NCI-H748 (cell line): ENCODE data around the gene SPECC1.
"Not testable (repeated sequence)": the region's sequence is repeated elsewhere in the genome, so short reads cannot be mapped to it uniquely, and the experiment has no call there.

Source experiments
- DNase-seq: peaks from one replicate; lab custom pipeline; 2025; ENCODE audit not compliant: unreplicated experiment; lab: John Stamatoyannopoulos, UW

Gene SPECC1

DNA sequence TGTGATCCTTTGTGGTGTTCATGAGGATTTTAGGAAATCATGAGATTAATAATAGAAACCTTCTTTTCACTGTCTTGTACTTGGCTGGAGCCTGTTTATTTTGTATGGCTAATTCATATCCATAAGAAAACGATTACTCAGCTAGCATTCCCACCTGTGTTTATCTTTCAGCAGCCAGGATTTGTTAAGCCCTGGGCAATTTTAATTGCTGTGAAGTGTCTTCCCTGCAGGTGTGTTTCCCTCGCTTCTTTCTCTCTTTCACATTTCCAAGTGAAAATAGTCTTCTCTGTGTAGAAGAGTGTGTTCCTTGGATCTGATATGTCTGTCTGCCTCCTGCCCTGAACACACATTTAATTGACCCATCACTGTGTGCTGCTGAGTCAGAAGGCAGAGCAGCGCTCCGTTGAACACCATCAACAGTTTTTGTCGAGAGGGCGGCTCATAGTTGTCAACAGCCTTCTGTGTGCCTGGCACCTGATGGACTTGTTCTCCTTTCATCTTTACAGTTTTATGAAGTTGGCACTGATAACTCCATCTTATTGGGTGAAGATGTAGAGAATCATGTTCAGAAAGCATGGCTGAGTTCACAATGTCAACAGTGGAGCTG is 83.2 kb downstream of the SPECC1 start:
- peak; percentile 39 for DNase-seq

DNA sequence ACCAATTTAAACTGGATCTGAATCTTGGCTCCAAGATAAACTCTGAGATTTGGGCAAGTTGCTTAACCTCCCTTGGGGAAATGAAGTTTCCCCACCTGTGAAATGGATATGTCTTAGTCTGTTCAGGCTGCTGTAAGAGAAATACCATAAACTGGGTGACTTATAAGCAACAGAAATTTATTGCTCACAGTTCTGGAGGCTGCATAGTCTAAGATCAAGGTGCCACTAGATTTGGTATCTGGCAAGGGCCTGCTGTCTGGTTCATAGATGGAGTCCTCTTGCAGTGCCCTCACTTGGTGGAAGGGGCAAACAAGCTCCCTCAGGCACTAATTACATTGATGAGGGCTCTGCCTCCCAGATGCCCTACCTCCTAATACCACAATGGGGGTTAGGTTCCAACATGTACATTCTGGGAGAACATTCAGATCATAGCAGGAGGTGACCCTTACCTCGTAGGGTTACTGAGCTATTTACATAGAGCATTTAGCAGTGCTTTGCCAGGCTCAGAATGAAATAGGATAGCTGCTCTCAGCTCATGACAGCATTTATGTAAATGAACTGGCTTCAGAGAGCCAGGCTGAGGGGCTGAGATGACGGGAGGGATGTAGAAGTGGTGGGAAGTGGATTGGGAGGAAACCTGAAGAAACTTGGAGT is 83.9 kb downstream of the SPECC1 start:
- DNase-seq: peak; percentile 88

DNA sequence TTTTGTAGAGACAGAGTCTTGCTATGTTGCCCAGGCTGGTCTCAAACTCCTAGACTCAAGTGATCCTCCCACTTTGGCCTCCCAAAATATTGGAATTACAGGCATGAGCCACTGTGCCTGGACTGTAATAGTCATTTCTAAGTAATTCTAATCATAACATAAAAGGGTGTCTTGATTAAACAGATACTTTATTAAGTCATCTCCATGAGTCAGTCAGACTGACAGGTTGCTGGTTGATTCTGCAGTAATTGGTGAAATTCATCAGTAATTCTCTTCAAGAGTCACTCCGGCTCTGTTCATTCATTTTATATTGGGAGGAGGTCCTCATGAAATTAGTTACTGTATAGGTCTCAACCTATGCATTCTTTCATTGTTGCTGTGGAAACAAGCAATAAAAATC is 85.6 kb downstream of the SPECC1 start:
- peak; percentile 27 for DNase-seq

DNA sequence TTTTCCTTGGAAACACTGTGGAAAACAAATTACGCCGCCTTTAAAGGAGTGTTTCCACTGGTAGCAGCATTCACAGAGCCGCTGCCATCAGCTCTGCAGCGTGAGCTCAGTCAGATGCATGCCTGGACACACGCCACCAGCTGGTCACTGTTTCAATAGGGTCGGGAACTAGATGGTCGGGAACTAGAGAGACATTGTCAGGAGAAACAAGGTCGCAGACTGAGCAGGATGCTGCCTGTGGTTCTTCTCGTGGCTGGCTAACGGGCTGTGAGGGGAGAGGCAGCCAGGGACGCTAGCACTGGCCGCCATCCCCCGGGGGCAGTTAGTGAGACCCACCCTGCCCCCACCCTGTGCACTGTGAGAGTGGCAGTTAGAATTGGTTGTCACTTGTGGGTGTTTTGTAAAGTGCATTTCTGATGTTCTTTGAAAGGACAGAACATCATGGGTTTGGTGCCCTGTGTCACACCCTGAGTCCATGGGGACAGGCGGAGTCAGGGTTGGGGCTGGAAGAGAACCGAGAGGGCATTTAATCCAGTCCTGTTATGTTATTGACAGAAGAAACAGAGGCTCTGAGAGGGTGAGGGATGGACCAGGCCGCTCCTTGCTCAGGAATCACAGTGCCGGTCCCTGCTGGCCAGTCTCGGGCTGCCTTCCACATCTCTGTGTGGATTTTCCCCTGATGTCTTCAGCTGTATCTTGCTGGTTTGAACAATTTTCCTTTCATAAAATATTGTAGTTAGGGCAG is 86.3 kb downstream of the SPECC1 start:
- DNase-seq: peak; percentile 82

DNA sequence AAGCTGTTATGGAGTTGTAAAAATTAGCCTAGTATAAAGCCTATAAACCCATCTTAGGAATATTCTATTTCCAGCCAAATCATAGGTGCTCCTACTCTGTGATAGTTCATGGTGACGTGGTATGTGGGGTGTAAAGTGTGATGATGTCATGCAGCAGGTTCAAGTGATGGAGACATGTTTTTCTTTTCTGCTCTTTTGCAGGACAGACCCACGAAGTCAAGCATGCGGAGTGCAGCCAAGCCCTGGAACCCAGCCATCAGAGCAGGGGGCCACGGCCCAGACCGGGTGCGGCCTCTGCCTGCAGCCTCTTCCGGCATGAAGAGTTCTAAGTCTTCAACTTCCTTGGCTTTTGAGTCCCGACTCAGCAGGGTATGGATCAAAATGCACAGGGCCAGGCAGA is 87.3 kb downstream of the SPECC1 start:
- no peak for DNase-seq

DNA sequence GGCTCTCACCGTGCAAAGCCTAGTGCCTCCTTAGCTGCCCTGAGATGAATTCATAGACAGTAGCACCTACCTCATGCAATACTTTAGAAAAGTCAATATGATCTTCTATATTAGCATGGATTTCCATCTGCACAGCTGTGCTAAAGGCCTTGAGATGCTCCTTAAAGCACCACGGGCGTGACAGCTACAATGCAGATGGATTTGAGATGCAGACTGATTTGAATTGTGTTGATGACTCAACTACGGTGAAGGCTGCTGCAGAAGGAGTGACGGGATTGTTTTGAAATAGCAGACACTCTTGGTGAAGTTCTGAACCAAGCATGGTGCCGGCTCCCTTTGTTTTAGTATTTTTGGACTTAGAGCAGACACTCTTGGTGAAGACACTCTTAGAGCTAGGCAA is 88.2 kb downstream of the SPECC1 start:
- no peak for DNase-seq

DNA sequence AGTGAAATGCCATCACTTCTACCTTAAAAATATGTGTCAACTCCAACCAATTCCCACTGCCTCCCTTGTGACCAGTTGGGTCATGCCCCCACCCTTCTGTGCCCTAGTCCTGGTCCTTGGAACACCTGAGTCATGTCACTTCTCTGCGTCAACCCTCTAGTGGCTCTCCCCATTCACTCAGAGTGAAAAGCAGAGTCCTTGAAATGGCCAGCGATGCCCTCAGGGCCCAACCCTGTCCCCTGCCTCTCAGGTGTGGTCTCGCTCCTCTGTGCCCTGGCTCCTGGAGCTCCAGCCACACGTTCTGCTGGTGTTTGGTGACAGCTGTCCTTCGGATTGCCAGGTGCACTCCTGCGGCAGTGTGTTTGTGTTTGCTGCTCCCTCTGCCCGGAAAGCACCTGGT is 89.2 kb downstream of the SPECC1 start:
- no peak for DNase-seq

DNA sequence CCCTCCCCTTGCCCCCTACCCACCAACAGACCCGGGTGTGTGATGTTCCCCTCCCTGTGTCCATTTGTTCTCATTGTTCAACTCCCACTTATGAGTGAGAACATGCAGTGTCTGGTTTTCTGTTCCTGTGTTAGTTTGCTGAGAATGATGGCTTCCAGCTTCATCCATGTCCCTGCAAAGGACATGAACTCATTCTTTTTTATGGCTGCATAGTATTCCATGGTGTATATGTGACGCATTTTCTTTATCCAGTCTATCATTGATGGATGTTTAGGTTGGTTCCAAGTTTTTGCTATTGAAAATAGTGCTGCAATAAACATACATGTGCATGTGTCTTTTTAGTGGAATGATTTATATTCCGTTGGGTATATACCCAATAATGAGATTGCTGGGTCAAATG is 91.6 kb downstream of the SPECC1 start:
- not testable (repeated sequence) for DNase-seq

DNA sequence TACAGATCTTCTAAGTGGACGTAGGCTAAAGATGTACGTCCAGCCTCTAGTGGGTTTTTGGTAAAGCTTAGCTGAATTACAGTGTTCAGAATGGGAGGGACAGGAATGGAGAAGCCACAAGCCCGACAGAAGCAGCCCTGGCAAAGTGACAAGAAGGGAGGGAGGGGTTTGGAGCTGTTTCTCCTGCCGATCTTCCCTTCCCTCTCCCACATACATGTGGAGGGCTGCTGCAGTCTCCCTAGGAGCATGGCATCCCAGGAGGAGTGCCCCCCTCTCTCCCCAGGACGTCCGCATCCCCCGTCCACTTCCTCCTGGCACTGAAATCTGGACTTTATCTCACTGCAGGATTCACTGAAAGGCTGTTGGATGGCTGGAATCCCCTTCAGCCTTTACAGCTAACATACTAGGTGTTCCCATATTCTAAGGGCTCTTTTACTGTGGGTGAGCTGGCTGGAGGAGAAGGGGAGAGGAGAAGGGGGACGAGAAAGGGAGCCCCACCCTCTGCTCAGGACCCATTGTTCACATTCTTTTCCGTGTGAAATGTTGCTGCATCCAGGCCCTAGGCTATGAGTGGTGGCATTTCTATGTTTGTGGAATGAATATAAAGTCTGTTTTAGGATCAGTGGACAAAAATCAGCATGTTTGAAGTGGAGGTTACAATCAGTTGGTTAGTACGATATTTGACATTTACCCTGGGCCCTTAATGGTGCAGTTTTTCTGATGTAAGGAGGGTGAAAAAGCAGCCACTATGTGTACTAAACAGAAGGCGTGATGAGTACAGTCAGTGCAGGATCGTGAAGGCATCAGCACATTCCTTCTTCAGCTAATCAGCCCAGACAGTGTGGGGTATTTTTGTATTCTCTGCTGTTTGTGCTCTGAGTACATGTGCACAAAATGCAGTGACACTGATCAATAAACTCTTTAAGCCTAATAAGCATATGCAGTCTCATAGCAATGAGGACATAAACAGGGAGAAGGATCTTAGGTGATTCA is 94.6 kb downstream of the SPECC1 start:
- DNase-seq: no peak

DNA sequence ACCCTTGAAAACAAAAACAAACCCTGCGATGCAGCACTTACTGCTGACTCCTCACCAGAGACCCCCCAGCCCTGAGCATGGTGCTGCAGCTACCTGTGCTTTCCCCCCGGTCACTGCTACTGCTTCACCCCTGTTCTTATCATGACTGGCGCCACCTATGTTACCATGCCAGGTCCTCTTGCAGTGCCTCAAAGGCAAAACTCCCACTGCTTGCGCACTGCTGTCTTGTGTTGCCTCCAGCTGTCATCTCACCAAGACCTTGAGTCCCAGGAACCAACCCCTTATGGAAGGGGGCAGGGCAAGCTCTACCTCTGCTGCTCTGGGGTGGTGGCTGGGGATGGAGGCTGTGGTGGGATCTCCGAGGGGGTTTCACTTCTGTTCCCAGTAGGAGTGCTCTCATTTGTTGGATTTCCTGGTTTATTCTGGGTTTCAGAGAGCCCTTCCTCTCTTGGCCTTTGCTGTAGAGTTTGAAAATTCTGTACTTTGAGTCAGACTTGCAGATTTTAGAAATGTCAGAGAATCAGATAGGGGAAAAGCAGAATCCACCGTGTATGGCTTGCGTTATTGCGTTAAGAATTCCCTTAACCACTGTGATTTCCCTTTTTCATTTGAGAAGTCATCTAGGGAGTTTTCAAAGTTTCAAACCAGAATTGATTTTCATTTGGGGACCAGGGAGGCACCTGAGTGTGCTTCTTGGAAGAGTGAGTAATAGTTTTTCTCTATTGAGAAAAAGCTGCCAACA is 96.6 kb downstream of the SPECC1 start:
- DNase-seq: no peak

DNA sequence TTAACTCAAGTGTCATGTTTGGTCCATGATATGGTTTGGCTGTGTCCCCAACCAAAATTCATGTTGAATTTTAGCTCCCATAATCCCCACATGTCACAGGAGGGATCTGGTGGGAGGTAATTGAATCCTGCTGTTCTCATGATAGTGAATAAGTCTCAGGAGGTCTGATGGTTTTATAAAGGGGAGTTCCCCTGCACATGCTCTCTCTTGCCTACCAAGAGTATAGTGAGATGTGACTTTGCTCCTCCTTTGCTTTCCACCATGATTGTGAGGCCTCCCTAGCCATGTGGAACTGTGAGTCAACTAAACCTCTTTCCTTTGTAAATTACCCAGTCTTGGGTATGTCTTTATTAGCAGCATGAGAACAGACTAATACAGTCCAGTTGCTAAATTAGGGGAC is 97.3 kb downstream of the SPECC1 start:
- not testable (repeated sequence) for DNase-seq

DNA sequence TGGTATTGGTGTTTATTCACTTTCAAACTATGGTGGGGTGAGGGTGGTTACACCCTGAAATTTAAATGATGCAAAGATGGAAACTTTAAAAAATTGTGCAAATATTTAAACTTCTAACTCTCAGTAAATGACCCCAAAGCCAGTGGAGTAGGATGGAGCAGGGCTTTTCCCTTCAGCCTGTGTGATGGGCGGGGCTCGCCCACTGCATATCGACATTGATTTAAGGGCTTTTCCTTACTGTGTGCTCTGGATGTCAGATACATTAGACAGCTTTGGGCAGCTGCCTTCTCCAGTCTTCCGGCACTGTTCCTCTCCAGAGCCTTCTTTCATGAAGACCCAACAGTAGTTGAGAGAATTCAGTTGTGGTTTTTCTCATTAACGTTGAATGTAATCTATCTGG is 99.9 kb downstream of the SPECC1 start:
- DNase-seq: no peak

DNA sequence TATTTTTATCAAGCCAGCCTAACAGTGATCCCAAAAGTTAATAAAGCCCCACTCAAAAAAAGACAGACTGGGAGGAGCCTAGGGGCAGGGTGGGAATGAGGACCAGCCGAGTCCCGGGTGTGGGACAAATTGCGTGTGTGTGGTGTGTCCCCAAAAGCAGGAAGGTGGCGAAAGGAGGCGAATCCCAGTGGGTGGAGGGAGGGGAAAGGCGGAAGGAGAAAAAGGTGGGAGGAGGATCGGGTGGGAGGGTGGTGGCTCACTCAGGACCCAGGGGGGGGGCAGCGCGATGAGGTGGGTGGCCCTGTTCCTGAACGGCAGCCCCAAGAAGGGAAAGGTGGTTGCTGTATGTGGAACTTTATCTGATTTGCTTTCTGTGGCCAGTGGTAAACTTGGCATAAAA is 102.4 kb downstream of the SPECC1 start:
- DNase-seq: no peak

DNA sequence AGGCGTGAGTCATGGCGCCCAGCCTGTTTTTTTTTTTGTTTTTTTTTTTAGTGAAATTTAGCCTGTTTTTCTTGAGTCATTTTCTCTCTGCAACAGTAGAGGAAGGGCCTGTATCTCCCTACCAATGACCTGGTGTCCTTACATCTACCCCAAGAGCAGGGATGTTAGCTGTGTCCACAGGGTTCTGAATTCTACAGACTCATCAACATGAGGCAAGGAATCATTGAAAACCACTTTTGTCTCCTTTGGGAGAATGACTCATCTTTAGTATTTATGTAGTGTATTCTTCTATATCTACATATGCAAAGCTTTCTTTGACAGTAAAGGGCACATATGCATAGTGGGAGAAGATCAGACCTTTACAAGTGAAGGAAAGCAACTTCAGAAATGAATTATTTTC is 105.3 kb downstream of the SPECC1 start:
- DNase-seq: no peak

DNA sequence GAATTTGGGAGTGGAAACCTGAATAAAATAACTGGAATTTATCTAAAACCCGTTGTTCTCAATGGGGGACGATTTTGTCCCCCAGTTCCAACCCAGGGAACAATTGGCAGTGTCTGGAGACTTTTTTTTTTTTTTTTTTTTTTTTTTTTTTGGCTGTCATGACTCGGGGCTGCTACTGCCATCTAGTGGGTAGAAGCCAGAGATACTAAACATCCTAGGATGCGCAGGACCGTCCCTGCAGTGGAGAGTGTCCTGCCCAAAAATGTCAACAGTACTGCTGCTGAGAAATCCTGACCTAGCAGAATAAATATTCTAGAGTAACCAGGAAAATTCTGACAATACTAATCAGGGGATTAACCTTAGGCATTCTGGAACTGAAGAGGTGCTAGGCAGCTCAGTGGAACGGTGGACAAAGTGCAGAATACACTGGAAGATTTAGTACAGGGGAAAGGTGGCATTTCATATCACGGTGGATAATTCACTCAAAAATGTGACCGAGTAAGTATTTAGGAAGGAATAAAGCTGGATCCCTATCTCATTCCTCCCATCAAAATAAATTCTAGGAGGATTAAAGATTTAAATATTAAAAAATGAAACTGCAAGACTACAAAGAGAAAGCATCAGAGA is 107.6 kb downstream of the SPECC1 start:
- DNase-seq: peak; percentile 69

DNA sequence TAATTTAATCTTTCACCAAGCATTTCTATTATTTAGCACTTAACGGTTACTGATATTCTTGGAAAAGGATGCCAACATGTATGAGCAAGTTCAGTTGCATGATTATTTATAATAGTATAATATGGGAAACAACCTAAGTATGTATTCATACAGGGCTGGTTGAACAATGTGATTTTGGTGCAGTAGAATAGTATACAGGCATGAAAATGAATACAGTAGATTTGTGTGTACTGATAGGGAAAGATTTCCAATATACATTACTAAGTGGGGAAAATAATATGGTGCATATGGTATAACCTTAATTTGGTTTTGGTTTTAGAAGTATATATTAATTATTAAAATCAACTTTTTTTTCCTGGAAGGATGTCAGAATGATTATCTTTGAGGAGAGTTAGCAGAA is 109.1 kb downstream of the SPECC1 start:
- DNase-seq: no peak

DNA sequence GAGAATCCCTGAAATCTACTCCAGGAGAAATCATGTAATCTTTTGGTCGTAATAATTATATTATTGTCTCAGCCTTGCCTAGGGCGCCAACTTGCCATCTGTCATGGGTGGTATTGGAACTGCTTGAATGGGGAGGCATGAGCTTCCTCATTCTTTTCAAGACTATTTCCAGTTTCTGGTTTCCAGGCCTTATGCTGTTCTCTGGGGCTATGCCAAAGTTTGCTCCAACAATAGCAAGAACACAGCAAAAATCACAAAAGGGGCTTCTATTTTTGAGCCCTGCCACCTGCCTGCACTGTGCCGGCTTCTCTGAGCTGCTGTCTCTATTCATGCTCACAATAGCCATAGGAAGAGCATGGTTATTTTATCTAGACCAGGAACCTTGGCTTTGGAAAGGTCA is 111.7 kb downstream of the SPECC1 start:
- DNase-seq: no peak

DNA sequence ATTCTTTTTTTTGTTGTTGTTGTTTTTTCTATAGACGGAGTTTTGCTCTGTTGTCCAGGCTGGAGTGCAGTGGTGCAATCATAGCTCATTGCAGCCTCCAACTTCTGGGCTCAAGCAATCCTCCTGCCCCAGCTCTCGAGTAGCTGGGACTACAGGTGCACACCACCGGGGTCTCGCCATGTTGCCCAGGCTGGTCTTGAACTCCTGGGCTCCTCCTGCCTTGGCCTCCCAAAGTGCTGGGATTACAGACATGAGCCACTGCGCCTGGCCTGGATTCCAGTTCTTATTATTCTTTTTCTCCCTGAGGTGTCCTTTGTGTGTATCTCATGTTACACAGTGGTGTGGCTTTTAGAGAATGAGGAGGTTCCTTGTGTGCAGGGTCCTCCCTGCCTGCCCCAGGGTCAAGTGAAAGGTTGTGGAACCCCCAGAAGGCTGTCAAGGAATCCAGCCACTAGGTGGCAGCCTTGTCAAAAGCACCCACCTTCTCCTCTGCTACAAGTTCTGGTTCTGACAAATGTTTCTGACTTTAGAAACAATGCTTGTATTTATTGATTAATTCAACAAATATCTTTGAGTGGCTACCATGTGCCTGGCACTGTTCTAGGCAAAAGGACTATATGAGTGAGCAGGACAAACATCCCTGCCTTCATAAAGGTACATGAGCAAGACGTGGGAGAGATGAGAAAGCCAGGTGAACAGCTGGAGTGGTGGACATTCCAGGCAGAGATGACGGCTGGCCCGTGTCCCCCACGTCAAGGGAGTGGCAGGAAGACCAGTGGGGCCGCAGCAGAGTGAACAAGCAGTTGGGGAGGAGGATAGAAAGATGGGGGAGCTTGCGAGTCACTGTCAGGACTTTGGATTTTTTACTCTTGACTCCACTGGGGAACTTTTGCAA is 112.4 kb downstream of the SPECC1 start:
- DNase-seq: peak; percentile 70

DNA sequence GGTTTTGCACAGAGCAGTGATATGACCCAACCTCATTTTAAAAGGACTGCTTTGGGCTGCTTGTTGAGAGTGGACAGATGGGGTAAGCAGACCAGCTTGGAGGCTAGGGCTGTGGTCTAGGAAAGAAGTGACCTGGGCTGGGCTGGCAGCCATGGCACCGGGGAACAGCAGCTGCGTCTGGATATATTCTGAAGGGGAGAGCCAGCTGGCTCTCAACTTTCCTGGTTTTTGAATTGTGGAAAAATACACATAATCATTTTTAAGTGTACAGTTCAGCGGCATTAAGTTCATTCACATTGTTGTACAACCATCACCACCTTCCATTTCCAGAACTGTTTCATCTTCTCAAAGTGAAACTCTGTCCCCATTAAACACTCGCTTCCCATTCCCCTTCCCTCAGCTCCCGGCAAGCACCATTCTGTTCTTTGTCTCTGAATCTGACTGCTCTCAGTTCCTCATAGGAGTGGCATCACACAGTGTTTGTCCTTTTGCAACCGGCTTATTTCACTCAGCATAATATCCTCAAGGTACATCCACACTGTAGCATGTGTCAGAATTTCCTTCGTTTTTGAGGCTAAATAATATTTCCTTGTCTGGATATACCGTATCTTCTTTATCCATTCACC is 113.2 kb downstream of the SPECC1 start:
- no peak for DNase-seq
